GM18858 (cell line): Measurements from ENCODE around the gene HNF1B.

Experiments used
- ATAC-seq: cut with Tn5 transposase; IDR thresholded peaks from one replicate; pipeline ENCODE4 v1.9.1; 2021; ENCODE audit not compliant: unreplicated experiment

HNF1B gene

DNA sequence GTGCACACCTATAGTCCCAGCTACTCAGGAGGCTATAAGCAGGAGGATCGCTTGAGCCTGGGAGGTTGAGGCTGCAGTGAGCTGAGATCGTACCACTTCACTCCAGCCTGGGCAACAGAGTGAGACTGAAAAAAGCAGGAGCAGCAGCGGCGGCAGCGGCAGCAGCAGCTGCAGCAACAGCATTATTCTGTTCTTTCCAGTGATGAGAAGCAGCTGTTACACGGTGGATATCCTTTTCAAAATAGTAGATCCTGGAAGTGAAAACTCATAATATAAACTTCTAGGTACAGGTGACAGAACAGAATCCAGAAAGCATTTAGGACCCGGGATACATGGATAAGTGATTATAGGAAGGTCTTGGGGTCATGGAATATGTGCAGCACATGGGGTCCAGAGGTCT lies 17.8 kb upstream of the HNF1B start:
- ATAC-seq, result no peak

DNA sequence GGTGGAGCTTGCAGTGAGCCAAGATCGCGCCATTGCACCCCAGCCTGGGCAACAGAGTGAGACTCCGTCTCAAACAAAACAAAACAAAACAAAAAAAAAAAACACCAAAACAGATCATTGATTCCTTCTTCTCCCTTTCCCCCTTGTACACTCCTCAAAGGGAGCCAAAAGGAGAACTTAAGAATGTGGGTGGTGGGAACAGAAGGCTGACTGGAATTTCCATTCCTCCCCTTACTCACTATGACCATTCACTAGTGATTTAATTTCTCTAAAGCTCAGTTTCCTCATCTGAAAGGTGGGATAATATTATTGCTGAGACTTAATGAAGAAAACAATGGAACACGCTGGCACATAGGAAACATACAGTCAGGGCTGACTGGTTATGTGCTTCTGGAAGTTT lies 17.1 kb upstream of the HNF1B start:
- no peak for ATAC-seq

DNA sequence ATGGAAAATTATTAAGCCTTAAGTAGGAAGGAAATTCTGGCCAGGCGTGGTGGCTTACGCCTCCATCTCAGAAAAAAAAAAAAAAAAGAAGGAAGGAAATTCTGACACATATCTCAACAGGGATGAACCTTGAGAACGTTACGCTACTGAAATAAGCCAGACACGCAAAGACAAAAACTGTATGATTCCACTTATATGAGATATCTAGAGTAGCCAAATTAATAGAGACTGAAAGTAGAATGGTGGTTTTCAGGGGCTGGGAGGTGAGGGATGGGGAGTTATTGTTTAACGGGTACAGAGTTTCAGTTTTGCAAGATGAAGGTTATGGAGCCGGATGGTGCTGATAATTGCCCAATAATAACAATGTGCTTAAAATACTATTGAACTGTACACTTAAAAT lies 16.2 kb upstream of the HNF1B start:
- ATAC-seq, result no peak

DNA sequence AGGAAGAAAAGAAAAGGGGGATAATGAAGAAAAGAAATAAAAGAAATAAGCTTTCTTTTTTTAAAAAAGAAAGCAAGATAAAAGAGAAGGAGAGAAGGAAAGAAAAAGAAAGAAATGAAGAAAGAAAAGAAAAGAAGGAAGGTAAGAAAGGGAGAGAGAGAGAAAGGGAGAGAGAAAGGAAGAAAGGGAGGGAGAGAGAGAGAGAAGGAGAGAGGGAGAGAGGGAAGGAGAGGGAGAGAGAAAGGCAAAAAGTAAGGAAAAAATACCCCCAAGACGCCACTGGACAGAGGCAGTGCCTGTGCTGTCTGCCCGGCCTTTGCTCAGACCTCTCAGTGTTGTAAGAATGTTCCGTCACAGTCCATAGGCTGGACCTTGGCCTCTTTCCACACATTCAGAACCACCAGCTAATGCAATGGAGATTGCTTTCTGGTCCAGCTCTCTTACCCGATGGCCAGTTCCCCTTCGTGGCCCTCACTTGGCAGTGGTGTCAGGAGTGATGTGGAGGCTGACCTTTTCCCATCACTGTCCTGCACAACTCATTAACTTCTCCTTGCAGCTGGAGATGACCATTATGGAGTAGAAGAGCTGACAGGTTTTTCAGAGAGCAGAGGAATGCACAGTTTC lies 14.3 kb upstream of the HNF1B start:
- no peak for ATAC-seq

DNA sequence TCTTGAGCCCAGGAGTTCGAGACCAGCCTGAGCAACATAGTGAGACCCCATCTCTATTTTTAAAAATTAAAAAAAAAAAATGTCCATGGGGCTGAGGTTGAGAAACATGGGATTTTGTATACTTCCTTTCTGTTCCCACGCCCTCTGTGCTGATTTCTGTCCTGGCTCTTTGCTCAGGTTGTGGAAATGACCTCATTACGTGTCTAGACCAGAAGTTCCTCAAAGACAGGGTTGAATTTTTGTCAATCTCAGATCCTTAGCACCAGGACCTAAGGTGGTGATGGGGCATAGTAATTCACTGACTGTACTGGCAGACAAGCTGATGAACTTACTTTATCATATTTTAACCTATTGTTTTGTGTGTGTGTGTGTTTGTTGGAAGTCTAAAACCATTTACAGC lies 11.2 kb upstream of the HNF1B start:
- no peak for ATAC-seq

DNA sequence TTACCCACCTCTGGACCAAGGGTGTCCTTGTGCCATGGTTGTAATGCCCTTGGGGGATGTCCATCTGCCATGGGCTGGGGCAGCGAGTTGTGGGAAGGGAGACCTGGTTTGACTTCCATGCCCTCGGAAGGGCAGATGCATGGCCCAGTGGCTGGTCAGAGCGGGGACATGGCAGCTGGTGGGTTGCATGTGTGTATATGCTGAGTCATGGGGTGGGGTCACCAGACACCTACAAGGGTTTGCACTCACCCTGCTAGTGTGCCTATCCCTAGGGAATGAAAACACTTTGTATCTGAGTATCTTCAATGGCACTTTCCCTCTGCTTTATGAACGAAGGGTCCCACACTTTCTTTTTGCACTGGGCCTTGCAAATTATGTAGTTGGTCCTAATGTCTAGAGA lies 10.6 kb upstream of the HNF1B start:
- ATAC-seq, result no peak

DNA sequence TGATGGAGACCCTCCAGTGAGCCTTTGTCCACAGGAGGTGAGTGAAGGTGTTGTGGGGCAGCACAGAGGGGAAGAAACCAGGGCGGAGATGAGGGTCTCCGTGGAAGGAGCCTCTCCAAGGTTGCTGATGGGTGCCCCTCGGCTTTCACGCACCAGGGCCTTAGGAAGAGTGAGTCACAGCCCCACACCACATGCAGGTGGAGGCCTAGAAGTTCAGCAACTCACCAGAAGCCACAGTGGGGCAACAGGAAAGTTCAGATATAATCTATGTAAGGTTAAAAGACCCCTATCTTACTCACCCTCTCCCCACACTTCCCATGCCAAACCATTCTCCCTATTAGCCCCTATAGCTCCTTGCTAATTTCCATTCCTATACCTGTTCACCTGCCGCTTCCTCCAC lies 9.5 kb upstream of the HNF1B start:
- ATAC-seq, result no peak

DNA sequence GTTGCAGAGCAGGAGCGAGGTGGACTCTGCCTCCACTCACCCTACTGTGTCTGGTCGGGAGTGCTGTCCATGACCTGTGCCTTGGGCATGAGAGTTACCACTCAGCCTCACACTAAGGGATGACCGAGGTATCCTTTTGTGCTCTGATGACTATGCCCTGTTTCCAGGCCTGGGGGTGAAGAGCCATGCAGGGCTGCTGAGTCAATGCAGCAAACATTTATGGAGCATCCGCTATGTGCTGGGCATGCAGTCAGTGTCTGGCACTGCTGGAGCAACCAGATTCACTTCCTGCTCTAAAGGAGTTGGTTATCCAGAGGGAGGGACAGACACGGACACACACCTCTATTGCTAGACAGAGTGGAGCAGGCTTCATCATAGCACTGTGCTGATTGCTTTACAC lies 7.6 kb upstream of the HNF1B start:
- no peak for ATAC-seq

DNA sequence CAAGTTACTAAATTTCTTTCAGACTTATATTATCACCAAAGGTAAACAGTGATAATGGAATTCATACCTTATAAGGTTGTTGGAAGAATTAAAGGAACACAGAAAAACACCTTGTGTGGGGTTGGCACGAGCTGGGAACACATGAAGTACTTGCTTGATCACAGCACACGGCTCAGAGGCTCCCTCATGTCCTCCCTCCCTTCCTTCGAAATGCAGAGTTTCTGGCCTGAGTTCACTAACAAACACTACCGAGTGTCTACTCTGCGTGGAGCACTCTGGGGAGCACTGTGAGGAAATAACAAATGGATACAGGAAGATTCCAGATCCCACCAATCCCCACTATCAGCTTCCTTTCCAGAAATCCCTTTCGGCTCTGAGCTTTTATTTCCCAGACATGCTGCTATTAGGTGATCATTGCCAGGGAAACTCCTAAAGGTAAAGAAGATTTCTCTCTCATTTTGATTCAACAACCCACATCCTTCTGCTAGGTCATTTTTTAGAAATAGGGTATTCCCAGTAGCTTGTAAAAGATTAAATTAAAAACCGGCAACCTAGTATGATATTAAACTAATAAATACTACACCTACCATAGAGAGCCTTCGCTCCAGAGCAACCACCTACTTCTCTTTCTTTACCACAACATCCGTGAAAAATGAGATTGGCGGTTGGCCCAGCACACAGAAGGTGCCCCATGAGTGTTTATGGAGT lies 6.1 kb upstream of the HNF1B start:
- ATAC-seq, result no peak

DNA sequence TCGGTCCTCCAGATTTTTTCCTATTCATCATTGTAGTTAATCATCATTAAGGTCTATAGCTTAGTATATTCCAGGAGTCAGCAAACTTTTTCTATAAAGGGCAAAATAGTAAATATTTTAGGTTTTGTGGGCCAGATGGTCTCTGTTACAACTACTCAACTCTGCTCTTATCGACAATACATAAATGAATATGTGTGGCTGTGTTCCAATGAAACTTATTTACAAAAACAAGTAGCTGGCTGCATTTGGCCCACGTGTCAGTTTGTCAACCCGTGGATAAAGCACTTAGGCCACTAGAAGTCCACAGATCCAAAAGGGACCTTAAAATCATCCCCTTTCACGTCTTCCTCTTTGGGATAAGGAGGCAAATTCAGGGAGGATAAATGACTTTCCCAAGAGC lies 5.4 kb upstream of the HNF1B start:
- no peak for ATAC-seq

DNA sequence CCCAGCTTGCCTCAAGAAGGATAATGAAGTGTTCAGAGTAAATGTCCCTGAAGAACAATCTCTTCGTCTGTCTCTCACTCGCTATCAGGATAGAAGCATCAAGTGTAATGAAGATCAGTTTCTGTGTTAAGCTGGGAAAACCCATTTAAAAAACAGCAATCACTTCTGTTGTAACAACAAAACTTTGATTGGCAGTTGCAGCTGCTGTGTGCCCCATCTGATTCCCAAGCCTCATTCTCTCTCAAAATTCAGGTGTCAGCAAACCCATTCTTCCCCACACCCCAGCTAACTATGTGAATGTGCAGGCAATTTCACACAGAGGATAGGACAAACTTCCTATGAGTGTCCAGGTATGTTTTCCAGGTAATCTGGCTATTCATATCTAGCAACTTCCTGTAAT lies 2.4 kb upstream of the HNF1B start:
- no peak for ATAC-seq

DNA sequence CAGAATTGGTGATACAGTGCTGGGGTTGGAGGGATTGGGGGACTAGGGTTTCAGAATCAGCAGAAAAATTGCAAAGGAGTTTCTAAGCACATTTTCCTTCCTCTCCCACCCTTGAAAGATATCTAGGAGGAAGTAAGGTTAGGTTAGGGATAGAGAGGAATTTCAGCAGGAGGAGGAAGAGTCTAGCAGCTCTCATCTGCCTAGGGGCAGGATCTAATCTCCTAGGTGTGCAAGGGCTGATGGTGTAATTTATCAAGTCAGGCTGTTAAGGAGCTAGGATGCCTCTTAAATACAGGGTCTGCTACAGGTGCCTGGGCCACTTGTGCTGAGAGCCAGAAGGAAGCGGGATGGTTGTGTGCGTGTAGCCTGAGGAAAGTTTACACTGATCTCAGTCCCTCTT lies 1.8 kb upstream of the HNF1B start:
- ATAC-seq, result no peak

DNA sequence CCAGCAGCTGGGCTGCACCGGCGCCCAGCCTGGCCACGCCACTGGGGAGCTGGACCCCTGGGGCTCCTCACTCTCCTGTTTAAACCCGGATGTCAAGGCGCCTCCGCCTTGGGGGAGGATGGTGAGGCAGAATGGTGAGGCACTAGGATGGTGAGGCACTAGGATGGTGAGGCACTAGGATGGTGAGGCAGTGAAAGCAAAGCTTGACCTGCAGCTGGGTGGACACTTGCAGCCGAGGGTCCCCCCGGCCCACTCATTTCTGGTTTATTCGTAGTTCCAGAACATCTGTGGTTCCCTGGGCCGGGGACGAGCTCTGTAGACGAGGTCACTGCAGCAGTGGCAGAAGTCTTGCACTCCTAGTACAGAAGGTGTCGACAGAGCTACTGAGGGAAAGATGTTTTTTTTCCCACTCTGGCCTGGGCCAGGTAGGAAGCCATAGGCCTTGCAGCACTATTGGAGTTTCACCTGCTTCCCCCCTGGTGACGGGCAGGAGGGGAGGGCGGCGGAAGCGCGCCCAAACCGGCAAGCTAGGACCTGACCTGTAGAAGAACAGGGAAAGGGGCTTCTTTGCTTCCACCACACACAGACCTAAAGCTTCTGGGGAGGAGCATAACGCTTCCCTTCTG lies 1.1 kb upstream of the HNF1B start:
- no peak for ATAC-seq

DNA sequence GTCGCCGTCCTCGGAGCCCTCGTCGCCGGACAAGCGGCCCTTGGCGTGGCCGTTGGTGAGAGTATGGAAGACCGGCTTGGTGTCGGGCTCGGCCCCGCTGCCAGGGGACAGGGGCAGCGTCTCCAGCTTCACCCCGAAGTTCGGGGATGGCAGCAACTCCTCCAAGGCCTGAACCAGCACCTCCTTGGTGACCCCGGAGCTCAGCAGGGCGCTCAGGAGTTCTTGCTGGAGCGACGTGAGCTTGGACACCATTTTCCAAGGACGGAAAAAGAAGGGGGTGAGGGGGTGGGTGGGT lies 279 bp downstream of the HNF1B start:
- ATAC-seq, result no peak

DNA sequence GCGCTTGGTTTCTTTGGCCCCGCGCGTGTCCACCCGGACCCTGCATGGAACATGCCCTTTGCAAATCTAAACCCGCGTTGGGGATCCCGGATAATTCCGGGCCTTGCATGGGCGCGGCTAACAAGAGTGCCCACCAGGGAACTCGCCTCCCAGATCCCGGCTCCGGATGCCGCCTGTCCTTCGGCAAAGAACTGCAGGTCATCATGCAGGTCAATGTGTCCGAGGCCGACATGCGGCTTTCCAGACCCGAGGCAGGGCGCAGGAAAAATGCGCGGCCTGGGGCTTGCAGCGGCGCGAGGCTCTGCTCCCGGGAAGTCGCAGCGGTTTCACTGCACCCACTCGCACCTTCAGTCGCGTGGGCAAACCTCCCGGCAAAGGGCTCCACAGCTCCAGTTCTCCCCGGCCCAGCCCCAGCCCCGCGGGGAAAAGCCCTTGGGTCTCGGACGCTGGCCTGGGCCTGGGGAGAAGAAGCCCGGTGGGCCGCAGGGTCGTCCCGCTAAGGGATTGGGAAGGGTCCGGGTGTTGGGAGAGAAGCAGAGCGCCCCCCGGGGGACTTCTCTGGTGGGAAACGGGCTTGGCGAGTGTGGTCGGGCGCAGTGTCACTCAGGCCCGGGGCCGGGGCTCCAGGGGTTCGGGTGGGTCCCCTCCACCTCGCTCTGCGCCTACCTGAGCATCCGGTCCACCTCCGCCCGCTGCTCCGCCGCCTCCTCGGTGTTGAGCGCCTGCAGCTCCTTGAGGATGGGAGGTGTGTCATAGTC lies 805 bp downstream of the HNF1B start:
- ATAC-seq, result no peak

DNA sequence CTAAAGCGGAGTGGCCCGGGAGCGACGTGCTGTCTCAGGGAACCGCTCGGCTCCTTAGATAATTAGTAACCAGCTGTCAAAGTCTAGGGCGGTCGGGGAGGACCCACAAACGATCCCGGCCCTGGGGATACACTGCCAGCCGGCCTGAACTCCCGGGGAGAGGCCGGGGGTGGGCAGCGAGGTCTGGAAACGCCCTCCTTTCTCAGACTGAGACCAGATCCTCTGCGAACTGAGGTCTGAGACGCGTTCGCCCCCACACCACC lies 1.3 kb downstream of the HNF1B start:
- no peak for ATAC-seq

DNA sequence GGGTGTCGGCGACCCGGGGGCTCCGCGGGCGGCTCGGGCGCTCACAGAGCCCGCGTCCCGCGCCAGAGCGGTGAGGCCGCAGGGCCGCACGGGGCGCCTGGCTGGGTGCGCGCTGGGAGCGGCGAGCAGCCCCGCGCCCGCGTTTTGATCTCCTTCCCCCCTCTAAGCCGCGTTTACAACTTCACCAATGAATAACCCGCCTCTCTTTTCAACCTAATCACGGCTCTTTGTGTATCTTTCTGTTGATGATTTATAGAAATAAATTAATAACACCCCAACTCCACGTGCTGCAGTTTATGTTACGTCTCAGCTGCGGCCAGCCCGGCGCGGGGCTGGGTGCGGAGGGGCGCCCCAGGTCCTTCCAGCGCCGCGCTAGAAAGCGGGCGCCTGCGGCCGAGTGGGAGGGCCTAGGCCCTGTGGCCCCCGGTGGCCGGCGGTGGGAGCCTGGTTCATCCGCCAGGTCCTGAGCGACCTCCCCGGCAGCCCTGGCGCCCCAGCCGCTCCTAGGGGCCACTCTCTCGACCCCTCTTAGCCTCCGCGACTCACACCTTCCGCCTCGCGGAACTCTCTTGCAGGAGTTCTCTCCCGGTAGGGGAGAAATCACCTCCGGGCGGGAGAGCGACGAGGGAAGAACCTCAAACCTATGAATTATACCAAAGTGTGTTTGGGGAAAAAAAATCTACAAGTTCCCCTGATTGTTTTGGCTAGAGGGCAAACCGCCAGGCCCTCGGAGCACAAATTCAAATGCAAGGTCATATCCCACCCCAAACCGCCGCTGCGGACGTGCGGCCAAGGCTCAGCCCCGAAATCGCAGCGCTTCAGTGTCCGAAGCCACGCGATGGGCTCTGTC lies 1.9 kb downstream of the HNF1B start:
- ATAC-seq, result no peak

DNA sequence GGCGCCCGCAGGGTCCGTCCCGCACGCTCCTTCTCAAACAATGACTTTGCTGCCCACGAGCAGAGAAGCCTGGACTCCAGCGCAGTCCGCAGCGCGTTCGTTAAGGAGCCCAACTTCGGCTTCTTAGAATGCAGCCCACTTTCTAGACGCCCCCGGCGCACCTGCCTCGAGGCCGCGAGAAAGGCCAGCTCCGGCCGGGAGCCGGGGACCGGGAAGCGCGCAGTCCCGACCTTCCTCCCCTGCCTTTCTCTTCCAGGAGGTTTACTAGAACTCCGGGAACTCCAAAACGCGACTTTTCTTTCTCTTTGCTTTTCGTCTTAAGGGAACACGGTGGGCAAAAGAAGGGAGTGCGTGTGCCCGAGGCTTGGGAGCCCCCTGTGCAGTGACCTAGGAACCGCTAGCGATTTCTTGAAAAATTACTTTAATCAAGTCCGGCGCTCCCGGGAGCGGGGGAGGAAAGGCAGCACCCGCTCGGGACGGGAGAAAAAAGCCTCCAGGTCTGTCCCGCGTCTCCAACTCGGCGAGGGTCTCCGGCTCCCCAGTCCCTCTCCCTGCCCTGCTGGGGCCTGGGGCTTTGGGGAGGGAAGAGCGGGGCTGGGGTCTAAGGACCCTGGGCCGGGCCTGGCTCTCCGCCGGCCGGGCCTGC lies 2.6 kb downstream of the HNF1B start:
- no peak for ATAC-seq

DNA sequence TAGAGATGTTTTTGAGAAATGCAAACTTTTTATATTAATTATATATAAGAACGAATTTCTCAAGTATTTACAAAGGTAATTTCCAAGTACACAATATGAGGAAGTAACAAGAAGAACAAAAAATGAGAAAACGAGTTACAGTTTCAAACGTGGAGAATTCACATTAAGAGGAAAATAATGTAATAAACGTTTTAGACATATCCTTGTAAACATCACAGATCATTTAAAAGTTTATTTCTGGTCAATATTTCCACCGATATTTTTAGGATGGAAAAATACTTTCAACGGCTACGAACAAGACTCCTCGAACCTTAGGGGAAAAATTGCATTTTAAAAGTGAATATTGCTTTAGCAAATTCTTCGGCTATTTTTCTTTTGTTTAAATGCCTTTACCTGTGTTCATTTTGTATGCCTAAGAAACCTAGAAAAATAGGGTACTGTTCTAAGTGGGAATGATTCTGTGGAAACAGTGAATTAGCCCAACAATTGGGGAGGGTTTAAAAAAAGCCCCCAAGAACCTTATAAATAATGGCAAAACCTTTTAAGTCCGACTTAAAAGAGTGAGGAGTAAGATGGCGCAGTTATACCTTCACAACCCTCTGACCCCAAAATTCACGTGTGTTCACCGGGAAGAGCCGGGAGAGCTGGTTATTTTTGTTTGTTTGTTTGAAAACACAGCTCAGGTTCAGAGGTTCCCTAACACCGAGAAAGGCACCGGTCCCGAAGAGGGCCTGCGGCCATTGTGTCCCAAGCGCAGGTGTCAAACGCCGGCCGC lies 3.3 kb downstream of the HNF1B start:
- no peak for ATAC-seq

DNA sequence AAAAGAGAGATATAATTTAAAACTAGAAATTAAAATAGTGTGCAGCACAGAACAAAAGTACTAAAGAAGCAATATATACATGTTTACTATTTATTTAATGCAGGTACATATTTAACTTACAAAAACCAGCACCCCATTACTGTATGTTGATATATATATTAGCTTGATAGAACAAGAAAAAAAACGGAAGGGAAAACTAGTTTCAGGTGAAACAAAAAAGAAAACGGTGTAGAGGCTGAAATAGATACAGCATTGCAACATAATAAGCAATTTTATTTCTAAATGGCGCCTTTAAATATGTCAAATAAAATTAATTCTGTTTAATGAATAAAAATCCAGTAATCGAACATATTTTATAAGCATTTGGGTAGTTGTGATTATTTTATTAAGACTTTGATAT lies 3.9 kb downstream of the HNF1B start:
- no peak for ATAC-seq
